Fibroblast of peridontal ligament (primary cell): Measurements from ENCODE around the gene TMEM243.
"Not testable (repeated sequence)": the region's sequence is repeated elsewhere in the genome, so short reads cannot be mapped to it uniquely, and the experiment has no call there.

Experiments
- DNase-seq: peaks from one replicate; pipeline ENCODE4 v3.0.0-alpha.2; 2010; ENCODE audit errors: extremely low read depth

TMEM243 gene

GRCh38 chr7:87219545-87220025 is at the start of gene TMEM243:
Gene TMEM243, minus strand, starts transcription at chr7:87219732. Its CDS starts 229 bp downstream, at chr7:87219503.
- peak; percentile 62 for DNase-seq

GRCh38 chr7:87267239-87267900 is 47.8 kb upstream of the TMEM243 start:
- no peak for DNase-seq

GRCh38 chr7:87263537-87263936 is 44.0 kb upstream of the TMEM243 start:
- DNase-seq, result no peak

GRCh38 chr7:87253589-87254087 is 34.1 kb upstream of the TMEM243 start:
- no peak for DNase-seq

GRCh38 chr7:87245671-87246070 is 26.1 kb upstream of the TMEM243 start:
- DNase-seq, result not testable (repeated sequence)

- DNase-seq, result not testable (repeated sequence)
Observed at GRCh38 chr7:87238464-87239051, 19.0 kb upstream of the TMEM243 start.

- peak; percentile 15 for DNase-seq
Observed at GRCh38 chr7:87234949-87235348, 15.4 kb upstream of the TMEM243 start.

- DNase-seq, result peak; percentile 49
Observed at GRCh38 chr7:87231711-87232110, 12.2 kb upstream of the TMEM243 start.

GRCh38 chr7:87231258-87231657 is 11.7 kb upstream of the TMEM243 start:
- no peak for DNase-seq

- no peak for DNase-seq
Observed at GRCh38 chr7:87226495-87226894, 7.0 kb upstream of the TMEM243 start.

GRCh38 chr7:87225696-87226095 is 6.2 kb upstream of the TMEM243 start:
- DNase-seq, result peak; percentile 8

- no peak for DNase-seq
Observed at GRCh38 chr7:87223666-87224065, 4.1 kb upstream of the TMEM243 start.

- peak; percentile 24 for DNase-seq
Observed at GRCh38 chr7:87220734-87221215, 1.2 kb upstream of the TMEM243 start.

- peak; percentile 57 for DNase-seq
Observed at GRCh38 chr7:87220026-87220733, 648 bp upstream of the TMEM243 start.

GRCh38 chr7:87218796-87219544 is 562 bp downstream of the TMEM243 start:
- DNase-seq, result peak; percentile 53

GRCh38 chr7:87217983-87218653 is 1.4 kb downstream of the TMEM243 start:
- no peak for DNase-seq

GRCh38 chr7:87216701-87217508 is 2.6 kb downstream of the TMEM243 start:
- DNase-seq, result no peak

GRCh38 chr7:87215046-87215445 is 4.5 kb downstream of the TMEM243 start:
- no peak for DNase-seq

GRCh38 chr7:87213811-87214210 is 5.7 kb downstream of the TMEM243 start:
- DNase-seq, result no peak

- no peak for DNase-seq
Observed at GRCh38 chr7:87213252-87213651, 6.3 kb downstream of the TMEM243 start.
